Measurements from ENCODE around the gene HRC. TPM values are rescaled to one million over a fixed set of nuclear protein-coding genes. Genes with fewer than 3 reads are reported as not detected.

HRC gene
- total and polyA plus RNA-seq, 2 of the 8 experiments (the other 6 are each of a cell fraction or from before 2014, with no cell fraction given) = 2.3 to 2.6 TPM

DNA sequence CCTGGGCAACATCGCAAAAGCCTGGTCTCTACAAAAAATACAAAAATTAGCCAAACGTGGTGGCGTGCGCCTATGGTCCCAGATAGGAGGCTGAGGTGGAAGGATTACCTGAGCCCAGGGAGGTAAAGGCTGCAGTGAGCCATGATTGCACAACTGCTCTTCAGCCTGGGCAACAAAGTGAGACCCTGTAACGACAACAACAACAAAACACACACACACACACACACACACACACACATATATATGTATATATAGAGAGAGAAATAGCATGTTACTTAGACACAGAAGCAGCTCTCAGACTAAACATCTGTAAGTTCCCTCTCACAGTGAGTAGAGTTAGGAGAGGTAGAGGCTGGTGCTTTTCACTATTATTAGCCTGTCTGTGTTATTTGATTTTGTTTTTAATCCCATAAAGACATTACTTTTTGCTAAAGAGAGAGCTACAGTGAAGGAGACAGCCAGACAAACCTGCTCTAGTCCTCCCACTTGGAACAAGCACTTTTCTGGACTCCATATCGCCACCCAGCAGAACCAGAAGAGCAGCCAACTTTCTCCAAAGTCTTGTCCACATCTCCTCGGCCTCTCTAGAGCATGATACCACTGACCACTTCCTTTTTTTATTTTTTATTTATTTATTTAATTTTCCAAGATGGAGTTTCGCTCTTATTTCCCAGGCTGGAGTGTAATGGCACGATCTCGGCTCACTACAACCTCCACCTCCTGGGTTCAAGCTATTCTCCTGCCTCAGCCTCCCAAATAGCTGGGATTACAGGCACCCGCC, 43.8 kb downstream of the HRC start:
- H2BK12ac ChIP-seq (ENCODE audit: low read depth, low read length) = no peak overlapping the region
- H3K23me2 ChIP-seq (ENCODE audit: low read depth, low read length) = peaks cover 11% of the 10 kb centered on the region
- H3K56ac ChIP-seq (replicated peaks; ENCODE audit: insufficient read length, low read depth, low read length) = no peak overlapping the region
- no peaks in the 10 kb centered on the region; a peak in 1 of 7 replicates for H3K27me3 ChIP-seq (replicated peaks in 1 of 4; ENCODE audit: control insufficient read depth in 3 of 4, extremely low read depth in 1 of 4, insufficient read depth in 3 of 4, low read length in 3 of 4)
- H3K18ac ChIP-seq (ENCODE audit: extremely low read depth, low read length) = no peak overlapping the region
- H2BK15ac ChIP-seq (ENCODE audit: low read length) = no peak overlapping the region
- H4K8ac ChIP-seq (ENCODE audit: extremely low read depth, insufficient read depth, low read length) = no peak overlapping the region
- 90% methylated on average over 11 of the region's 11 CpGs; no CpG with 5 or more reads in 1 of the 2 experiments for WGBS, 2 experiments (ENCODE audit: extremely low coverage in 1 of 2, insufficient coverage in 1 of 2, insufficient read length in 1 of 2, insufficient replicate concordance in 2 of 2, low coverage in 1 of 2, low lambda C conversion rate in 2 of 2, missing lambda C conversion rate in 1 of 2)
- H4K20me1 ChIP-seq (replicated peaks in 1 of 2; ENCODE audit: control insufficient read depth in 1 of 2, insufficient read depth in 2 of 2, low read length in 2 of 2) = peaks cover 14 to 18% of the 10 kb centered on the region in 2 experiments
- CTCF ChIA-PET (ENCODE audit: partially characterized antibody) = interaction anchor here (0.7 to 2.9 kb wide), 8 partner anchors 13 to 97 kb away, joined by 3 to 20 read pairs (median 6); no protein-coding TSS in a partner anchor
- peaks cover 11 to 30% (median 27%) of the 10 kb centered on the region in 4 experiments for H3K36me3 ChIP-seq (ENCODE audit: control insufficient read depth in 2 of 4, insufficient read depth in 4 of 4, low read length in 3 of 4)
- H3K23ac ChIP-seq (ENCODE audit: insufficient read length) = no peak overlapping the region
- H2BK120ac ChIP-seq (replicated peaks; ENCODE audit: low read depth, low read length) = no peak overlapping the region
- no peak overlapping the region for H4K91ac ChIP-seq (replicated peaks; ENCODE audit: insufficient read length, low read length)
- no peaks in the 10 kb centered on the region for H3K79me2 ChIP-seq (ENCODE audit: control insufficient read depth in 1 of 2, insufficient read depth in 2 of 2, low read length in 2 of 2)
- H3K4ac ChIP-seq (replicated peaks; ENCODE audit: insufficient read length, low read depth, low read length) = no peak overlapping the region
- peaks cover 0 to 4% (median 0%) of the 10 kb centered on the region in 4 experiments; a peak in 2 of 7 replicates for H3K4me1 ChIP-seq (replicated peaks in 1 of 4; ENCODE audit: control insufficient read depth in 3 of 4, insufficient read depth in 4 of 4, low read length in 3 of 4)
- no peak overlapping the region for H3K27ac ChIP-seq (ENCODE audit: low read depth, low read length)
- 0 out of 2 replicates have a peak, but pooled peaks cover 2% of the 10 kb centered on the region for H3K79me1 ChIP-seq (ENCODE audit: low read depth, low read length)
- no peak overlapping the region for H3K9ac ChIP-seq (replicated peaks in 1 of 4; ENCODE audit: extremely low read depth in 1 of 4, low read depth in 3 of 4, low read length in 3 of 4)
- H2AFZ ChIP-seq (ENCODE audit: low read length) = no peak overlapping the region
- DNase-seq (ENCODE audit: low read depth in 1 of 2, low spot score in 2 of 2) = no peak
- POLR2A ChIA-PET (ENCODE audit: partially characterized antibody) = interaction anchor here (0.7 to 7.8 kb wide), 7 partner anchors 10 to 51 kb away, joined by 3 to 67 read pairs (median 4); no protein-coding TSS in a partner anchor
- H2AK5ac ChIP-seq (ENCODE audit: low read depth, low read length) = no peak overlapping the region
- no peak overlapping the region for H3K14ac ChIP-seq (ENCODE audit: insufficient read length)
- no peak overlapping the region for H3K4me2 ChIP-seq (ENCODE audit: insufficient read depth in 1 of 2, low read depth in 2 of 2, low read length in 2 of 2)
- no peak for FAIRE-seq
- H3K9me3 ChIP-seq (ENCODE audit: insufficient read depth in 2 of 2, low read depth in 1 of 2, low read length in 1 of 2) = no peaks in the 10 kb centered on the region
- H4K5ac ChIP-seq (ENCODE audit: insufficient read length, low read depth, low read length) = no peak overlapping the region
- H3K4me3 ChIP-seq (ENCODE audit: extremely low read depth in 1 of 4, insufficient read depth in 2 of 4, low read depth in 3 of 4, low read length in 4 of 4) = no peak overlapping the region
- no peak overlapping the region for H2BK5ac ChIP-seq (ENCODE audit: low read depth, low read length)
- H2BK20ac ChIP-seq (ENCODE audit: low read length) = no peak overlapping the region
- TF ChIP-seq SRF (IDR thresholded peaks at IDR 0.05; ENCODE audit: low read depth, low read length) (no peak), CEBPB (IDR thresholded peaks at IDR 0.05; ENCODE audit: low read depth, low read length) (0 out of 2 replicates have a peak, but pooled peaks have one; percentile 24)

All from H1 (cell line).